Mucosa of descending colon (tissue), 3 donors: Measurements from ENCODE around the gene MIGA2. TPM values are rescaled to one million over a fixed set of nuclear protein-coding genes. Genes with fewer than 3 reads are reported as not detected.

ENCODE experiments used
- ATAC-seq: fragments of 200-7000 bp; cut with Tn5 transposase; one replicate; pipeline ENCODE4 v1.9.1; 2020; ENCODE audit warnings: mild to moderate bottlenecking, moderate library complexity
- DNase-seq, 3 donors: peaks; one replicate each; pipeline ENCODE4 v3.0.0-alpha.2; 2020
- H3K36me3 ChIP-seq: fragments of 200-600 bp; one replicate; pipeline ENCODE4 v1.8.0; 2021; ENCODE audit warnings: low read depth, mild to moderate bottlenecking
- H3K4me1 ChIP-seq: fragments of 200-600 bp; one replicate; pipeline ENCODE4 v1.8.0; 2021; ENCODE audit warnings: low read depth, mild to moderate bottlenecking
- H3K4me3 ChIP-seq: fragments of 200-600 bp; one replicate; pipeline ENCODE4 v1.8.0; 2021; ENCODE audit warnings: mild to moderate bottlenecking
- H3K9me3 ChIP-seq: fragments of 200-600 bp; one replicate; pipeline ENCODE4 v1.8.0; 2021; ENCODE audit warnings: mild to moderate bottlenecking
- intact Hi-C, 2 donors: fragments of 100-400 bp; cut with DNase I in 1 of 2; cut with micrococcal nuclease in 1 of 2; formaldehyde crosslinking; loops; one replicate each; pipeline versions ENCODE4 v1.11.0 to v1.11.1; 2022; cut with DNase I, micrococcal nuclease
- total RNA-seq, 3 donors: library from RNA; stranded (reverse); fragmentation: NEBNext Ultra II Directional in 2 of 3; extraction: Animal tissue kit (Norgen Biotek cat#: 25700) in 2 of 3; gene quantifications; one replicate each; pipeline versions ENCODE4 v1.2.1 to v1.2.4, GENCODE V29; 2021 to 2023
- TF ChIP-seq, protein P1 (sequence below): fragments of 200-600 bp; IDR thresholded peaks from one replicate; pipeline ENCODE4 v1.8.0; 2022; ENCODE audit warnings: antibody characterized with exemption, mild to moderate bottlenecking
- donor health status: DM: no; HTN: no; CAD: no; lungs with moderate emphysema.
- donor health status: DM: no; HTN: no; CAD: no.
- donor health status: DM: no; HTN: yes; CAD: no.

MIGA2 gene
- total RNA-seq, 3 donors from 2014 or later: 56.2 to 89.4 (median 57.1) TPM

DNA sequence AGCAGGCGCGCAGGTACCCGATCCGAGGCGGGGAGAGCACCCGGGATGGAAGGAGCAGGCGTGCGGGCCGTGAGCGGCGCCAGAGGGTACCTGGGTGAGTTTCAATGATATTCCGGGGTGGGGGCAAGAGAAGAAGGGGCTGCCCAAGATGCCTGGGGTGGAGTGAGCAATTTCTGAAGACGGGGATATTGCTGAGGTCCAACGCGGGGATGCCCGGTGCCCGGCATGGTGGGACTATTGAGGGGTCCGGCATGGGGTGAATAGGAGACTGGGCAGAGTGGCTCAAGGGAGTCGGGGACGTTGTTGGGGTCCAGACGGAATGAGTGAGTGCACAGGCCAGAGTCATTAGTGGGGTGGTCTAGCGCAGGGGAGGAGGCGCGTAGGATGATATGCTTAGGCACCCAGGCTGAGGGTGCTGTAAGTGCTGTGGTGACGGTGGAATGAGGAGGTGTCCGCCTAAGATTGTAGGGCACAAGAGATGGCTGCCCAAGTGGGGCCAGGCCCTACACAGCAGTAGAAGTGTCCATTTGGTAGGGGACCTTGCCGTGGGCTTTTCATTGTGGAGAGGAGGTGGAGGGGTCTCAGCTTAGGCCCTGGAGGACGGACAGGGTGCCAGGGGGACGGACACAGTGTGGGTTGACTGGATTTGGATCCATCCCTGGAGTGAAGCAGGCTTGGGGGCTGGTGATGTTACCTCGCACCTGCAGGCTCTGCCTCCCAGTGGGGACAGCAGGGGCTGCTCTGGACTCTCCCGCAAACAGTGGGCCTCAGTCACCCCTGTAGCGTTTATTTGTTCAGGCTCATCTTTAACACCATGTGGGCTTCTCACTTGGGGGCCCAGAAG is 719 bp downstream of the MIGA2 start:
- DNase-seq (peak in 1 of 3 donors; percentile 29), ATAC-seq (peak; percentile 6)
- Histone ChIP-seq H3K9me3 (no peaks in the 10 kb centered on the region), H3K36me3 (peaks cover 6% of the 10 kb centered on the region), H3K4me1 (peaks cover 25% of the 10 kb centered on the region), H3K4me3 (peak overlapping the region; percentile 58)
- TF ChIP-seq, protein P1, sequence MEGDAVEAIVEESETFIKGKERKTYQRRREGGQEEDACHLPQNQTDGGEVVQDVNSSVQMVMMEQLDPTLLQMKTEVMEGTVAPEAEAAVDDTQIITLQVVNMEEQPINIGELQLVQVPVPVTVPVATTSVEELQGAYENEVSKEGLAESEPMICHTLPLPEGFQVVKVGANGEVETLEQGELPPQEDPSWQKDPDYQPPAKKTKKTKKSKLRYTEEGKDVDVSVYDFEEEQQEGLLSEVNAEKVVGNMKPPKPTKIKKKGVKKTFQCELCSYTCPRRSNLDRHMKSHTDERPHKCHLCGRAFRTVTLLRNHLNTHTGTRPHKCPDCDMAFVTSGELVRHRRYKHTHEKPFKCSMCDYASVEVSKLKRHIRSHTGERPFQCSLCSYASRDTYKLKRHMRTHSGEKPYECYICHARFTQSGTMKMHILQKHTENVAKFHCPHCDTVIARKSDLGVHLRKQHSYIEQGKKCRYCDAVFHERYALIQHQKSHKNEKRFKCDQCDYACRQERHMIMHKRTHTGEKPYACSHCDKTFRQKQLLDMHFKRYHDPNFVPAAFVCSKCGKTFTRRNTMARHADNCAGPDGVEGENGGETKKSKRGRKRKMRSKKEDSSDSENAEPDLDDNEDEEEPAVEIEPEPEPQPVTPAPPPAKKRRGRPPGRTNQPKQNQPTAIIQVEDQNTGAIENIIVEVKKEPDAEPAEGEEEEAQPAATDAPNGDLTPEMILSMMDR: no peak
- intact Hi-C loops: no loop called here

DNA sequence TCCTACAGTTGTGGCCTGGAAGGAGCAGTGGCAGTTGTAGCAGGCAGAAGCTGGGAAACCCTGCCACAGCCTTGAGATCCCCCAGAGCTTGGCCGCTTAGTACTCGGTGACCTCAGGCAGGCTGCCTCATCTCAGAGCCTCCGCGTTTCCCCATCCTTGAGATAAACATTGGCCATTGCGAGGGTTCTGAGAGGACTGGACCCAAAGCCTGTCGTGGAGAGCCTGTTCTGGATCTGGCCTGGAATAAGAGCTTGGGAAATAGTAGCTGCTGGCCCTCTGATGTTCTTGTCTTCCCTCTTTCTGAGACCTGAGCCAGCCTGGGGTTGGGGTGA is 1.3 kb downstream of the MIGA2 start:
- TF ChIP-seq, protein P1: no peak
- DNase-seq: no peak
- Histone ChIP-seq H3K4me3 (no peak overlapping the region), H3K4me1 (peaks cover 25% of the 10 kb centered on the region), H3K9me3 (no peaks in the 10 kb centered on the region), H3K36me3 (peaks cover 6% of the 10 kb centered on the region)
- intact Hi-C loops: no loop called here
- no peak for ATAC-seq

DNA sequence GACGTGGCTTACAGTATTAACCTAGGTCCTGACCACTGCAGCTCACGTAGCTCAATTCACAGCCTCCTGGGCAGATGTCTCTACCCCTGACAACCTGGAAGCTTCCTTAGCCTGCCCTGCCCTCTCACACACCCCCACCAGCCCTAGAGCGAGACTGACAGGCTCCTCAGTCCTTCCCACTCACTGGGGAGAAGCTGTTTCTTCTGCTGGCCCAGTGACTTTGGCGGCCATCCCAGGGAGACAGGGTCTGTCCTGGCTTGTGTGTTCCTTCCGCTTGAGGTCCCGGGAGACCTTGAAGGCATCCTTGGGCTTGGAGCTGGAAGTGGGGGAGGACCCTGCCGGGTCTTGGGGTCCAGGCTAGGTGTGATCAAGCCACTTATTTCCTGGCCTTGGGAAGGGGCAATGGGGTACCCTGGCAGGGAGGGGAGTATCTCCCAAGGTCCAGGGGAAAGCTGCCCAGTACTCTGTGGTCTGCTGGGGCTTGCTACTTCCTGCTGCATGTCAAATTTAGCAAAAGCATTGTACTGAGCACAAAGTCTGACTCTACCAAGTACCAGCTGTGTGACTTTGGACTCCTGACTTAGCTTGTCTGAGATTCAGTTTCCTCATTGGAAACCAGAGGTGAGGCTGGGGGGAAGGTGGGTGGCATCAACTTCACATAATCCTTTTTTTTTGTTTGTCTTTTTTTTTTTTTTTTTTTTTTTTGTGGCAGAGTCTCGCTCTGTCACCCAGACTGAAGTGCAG is 1.9 kb downstream of the MIGA2 start:
- ATAC-seq: peak; percentile 7
- peaks cover 25% of the 10 kb centered on the region for H3K4me1 ChIP-seq
- TF ChIP-seq, protein P1: no peak
- no peak for DNase-seq
- H3K4me3 ChIP-seq: no peak overlapping the region
- H3K36me3 ChIP-seq: peaks cover 6% of the 10 kb centered on the region
- no peaks in the 10 kb centered on the region for H3K9me3 ChIP-seq
- intact Hi-C loops: no loop called here

DNA sequence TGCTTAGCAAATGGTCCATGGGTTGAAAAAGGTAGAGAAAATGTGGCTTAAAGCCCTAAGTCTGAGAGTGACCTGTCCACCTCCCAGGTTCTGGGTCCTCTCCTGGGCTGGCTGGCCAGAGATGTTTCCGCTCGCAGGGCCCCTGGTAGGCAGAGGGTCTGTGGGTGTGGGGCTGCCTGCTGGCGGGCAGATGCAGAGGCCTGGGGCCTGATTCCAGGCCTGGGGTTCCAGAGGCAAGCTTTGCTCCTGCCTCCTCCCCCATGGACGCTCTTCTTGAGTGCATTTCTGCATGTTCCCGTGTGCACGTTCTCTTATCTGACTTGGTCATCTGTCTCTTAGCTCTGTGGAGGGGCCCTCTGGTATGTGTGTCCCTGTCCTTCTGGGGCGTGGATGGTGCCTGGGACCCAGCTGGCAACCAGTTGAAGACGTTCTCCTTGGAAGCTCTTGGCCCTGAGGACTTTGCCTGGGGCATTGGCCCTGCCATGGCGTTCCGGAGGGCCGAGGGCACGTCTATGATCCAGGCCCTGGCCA is 3.8 kb downstream of the MIGA2 start:
- no peak for DNase-seq

DNA sequence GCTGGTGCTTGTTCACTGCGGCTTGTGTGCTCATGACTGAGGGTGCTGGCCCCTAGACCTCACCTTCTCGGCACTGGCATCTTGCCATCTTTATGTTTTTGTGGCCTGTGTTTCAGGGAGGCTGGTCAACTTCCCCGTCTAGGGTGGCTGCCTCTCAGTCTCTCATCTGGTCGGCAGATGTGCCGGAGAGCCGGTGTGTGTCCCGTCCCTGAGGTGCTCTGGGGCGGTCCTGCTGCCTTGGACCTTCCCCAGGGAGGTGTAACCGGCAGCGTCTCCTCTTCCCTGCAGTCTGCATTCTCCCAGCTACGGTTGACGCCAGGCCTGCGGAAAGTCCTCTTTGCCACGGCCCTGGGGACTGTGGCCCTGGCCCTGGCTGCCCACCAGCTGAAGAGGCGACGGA is 5.6 kb downstream of the MIGA2 start:
- Histone ChIP-seq H3K4me3 (no peak overlapping the region), H3K9me3 (no peaks in the 10 kb centered on the region), H3K4me1 (peaks cover 17% of the 10 kb centered on the region), H3K36me3 (peaks cover 6% of the 10 kb centered on the region)
- TF ChIP-seq, protein P1: no peak
- DNase-seq: no peak
- ATAC-seq: no peak
- intact Hi-C loops: no loop called here

More for the DNA sequence above, 3.8 kb downstream of the MIGA2 start:
- Histone ChIP-seq H3K36me3 (peaks cover 6% of the 10 kb centered on the region), H3K9me3 (no peaks in the 10 kb centered on the region), H3K4me1 (peaks cover 25% of the 10 kb centered on the region), H3K4me3 (no peak overlapping the region)
- no peak for ATAC-seq
- TF ChIP-seq, protein P1: no peak
- intact Hi-C loops: no loop called here
